H9 (cell line): ENCODE data around the gene MAPK4. TPM values are rescaled to one million over a fixed set of nuclear protein-coding genes. Genes with fewer than 3 reads are reported as not detected.

Experiments
- DNase-seq: peaks from one replicate; pipeline ENCODE4 v3.0.0-alpha.2; 2017
- H2AFZ ChIP-seq: one replicate; pipeline ENCODE4 v1.6.1; 2013; ENCODE audit warnings: mild to moderate bottlenecking, low read length, control low read depth, moderate library complexity
- H2AK5ac ChIP-seq: 2 replicates; pipeline ENCODE4 v1.6.1; 2013; ENCODE audit warnings: low read length, control low read depth, mixed read lengths; ENCODE audit not compliant: insufficient read length
- H2BK120ac ChIP-seq: one replicate; pipeline ENCODE4 v1.6.1; 2013; ENCODE audit warnings: low read depth, mild to moderate bottlenecking, low read length, control low read depth, inconsistent platforms; ENCODE audit not compliant: poor library complexity, severe bottlenecking
- H2BK12ac ChIP-seq: 2 replicates; pipeline ENCODE4 v1.6.1; 2013; ENCODE audit warnings: low read length, control low read depth, mixed read lengths, low read depth; ENCODE audit not compliant: insufficient read length
- H2BK15ac ChIP-seq: 2 replicates; pipeline ENCODE4 v1.6.1; 2013; ENCODE audit warnings: low read depth, low read length, control low read depth
- H2BK20ac ChIP-seq: one replicate; pipeline ENCODE4 v1.6.1; 2013; ENCODE audit warnings: low read depth, mild to moderate bottlenecking, low read length, control low read depth, inconsistent platforms; ENCODE audit not compliant: poor library complexity, severe bottlenecking
- H2BK5ac ChIP-seq: 2 replicates; pipeline ENCODE4 v1.6.1; 2013; ENCODE audit warnings: low read length, control low read depth, mixed read lengths; ENCODE audit not compliant: insufficient read length
- H3K14ac ChIP-seq: 2 replicates; pipeline ENCODE4 v1.6.1; 2013; ENCODE audit warnings: low read length, control low read depth; ENCODE audit not compliant: insufficient read depth
- H3K18ac ChIP-seq: 2 replicates; pipeline ENCODE4 v1.6.1; 2013; ENCODE audit warnings: low read depth, mild to moderate bottlenecking, mixed read lengths, low read length, control low read depth; ENCODE audit not compliant: insufficient read length
- H3K23ac ChIP-seq: 2 replicates; pipeline ENCODE4 v1.6.1; 2013; ENCODE audit warnings: low read length, control low read depth, mixed read lengths, low read depth; ENCODE audit not compliant: insufficient read length
- H3K23me2 ChIP-seq: 2 replicates; pipeline ENCODE4 v1.6.1; 2013; ENCODE audit warnings: low read depth, mild to moderate bottlenecking, mixed read lengths, low read length, control low read depth; ENCODE audit not compliant: insufficient read length, poor library complexity, severe bottlenecking
- H3K27ac ChIP-seq: 2 replicates; pipeline ENCODE4 v1.5.1; 2013; ENCODE audit warnings: low read length, control low read depth, mixed read lengths, low read depth; ENCODE audit not compliant: insufficient read length
- H3K27me3 ChIP-seq: 2 replicates; pipeline ENCODE4 v1.6.1; 2013; ENCODE audit warnings: low read length, control low read depth, inconsistent platforms; ENCODE audit not compliant: insufficient read depth
- H3K4ac ChIP-seq: 2 replicates; pipeline ENCODE4 v1.6.1; 2013; ENCODE audit warnings: low read depth, mild to moderate bottlenecking, control low read depth, inconsistent platforms, low read length, moderate library complexity
- H3K4me1 ChIP-seq: 2 replicates; pipeline ENCODE4 v1.6.1; 2013; ENCODE audit warnings: low read length, control low read depth, inconsistent platforms; ENCODE audit not compliant: insufficient read depth
- H3K4me2 ChIP-seq: 2 replicates; pipeline ENCODE4 v1.6.1; 2013; ENCODE audit warnings: low read length, control low read depth, mixed read lengths; ENCODE audit not compliant: insufficient read length, insufficient read depth
- H3K56ac ChIP-seq: 2 replicates; pipeline ENCODE4 v1.6.1; 2013; ENCODE audit warnings: low read depth, mild to moderate bottlenecking, mixed read lengths, low read length, control low read depth; ENCODE audit not compliant: insufficient read length
- H3K79me1 ChIP-seq: 2 replicates; pipeline ENCODE4 v1.6.1; 2013; ENCODE audit warnings: low read depth, mild to moderate bottlenecking, moderate library complexity, low read length, control low read depth, inconsistent platforms; ENCODE audit not compliant: insufficient read depth, poor library complexity, severe bottlenecking
- H3K79me2 ChIP-seq: 2 replicates; pipeline ENCODE4 v1.6.1; 2013; ENCODE audit warnings: low read length, control low read depth, inconsistent platforms; ENCODE audit not compliant: insufficient read depth
- H3K9ac ChIP-seq: 2 replicates; pipeline ENCODE4 v1.6.1; 2013; ENCODE audit warnings: low read length, control low read depth, mixed read lengths; ENCODE audit not compliant: insufficient read length; ENCODE audit errors: extremely low read depth
- H3K9me3 ChIP-seq: one replicate; pipeline ENCODE4 v1.6.1; 2013; ENCODE audit warnings: low read depth, low read length, inconsistent platforms; ENCODE audit not compliant: control insufficient read depth
- H3T11ph ChIP-seq: one replicate; pipeline ENCODE4 v1.6.1; 2013; ENCODE audit warnings: mild to moderate bottlenecking, low read length, control low read depth, inconsistent platforms
- H4K20me1 ChIP-seq: one replicate; pipeline ENCODE4 v1.6.1; 2013; ENCODE audit not compliant: control insufficient read depth, insufficient read length, insufficient read depth
- H4K5ac ChIP-seq: 2 replicates; pipeline ENCODE4 v1.6.1; 2013; ENCODE audit warnings: low read depth, mild to moderate bottlenecking, mixed read lengths, low read length, control low read depth; ENCODE audit not compliant: insufficient read length
- H4K8ac ChIP-seq: replicated peaks from 2 replicates; pipeline ENCODE4 v1.6.1; 2013; ENCODE audit warnings: low read length, control low read depth, mixed read lengths, low read depth; ENCODE audit not compliant: insufficient read length
- H4K91ac ChIP-seq: 2 replicates; pipeline ENCODE4 v1.6.1; 2013; ENCODE audit warnings: low read depth, mild to moderate bottlenecking, moderate library complexity, mixed read lengths, low read length, control low read depth; ENCODE audit not compliant: insufficient read length
- H3K27ac Mint-ChIP-seq, 3 experiments: 2 replicates in 2 of 3; 3 replicates in 1 of 3; pipeline ENCODE4 v1.8.0; 2020 to 2021; ENCODE audit warnings: mixed read lengths in 3 of 3, mild to moderate bottlenecking in 1 of 3, moderate library complexity in 1 of 3
- H3K27me3 Mint-ChIP-seq: 2 replicates; pipeline ENCODE4 v1.8.0; 2021; ENCODE audit warnings: low read depth, mild to moderate bottlenecking, moderate library complexity, mixed read lengths
- H3K36me3 Mint-ChIP-seq, 3 experiments: 2 replicates in 2 of 3; 3 replicates in 1 of 3; pipeline ENCODE4 v1.8.0; 2020 to 2021; ENCODE audit warnings: low read depth in 3 of 3, mixed read lengths in 3 of 3; ENCODE audit not compliant: insufficient read depth in 1 of 3
- H3K4me1 Mint-ChIP-seq, 2 experiments: 2 replicates each; pipeline ENCODE4 v1.8.0; 2020; ENCODE audit warnings: mixed read lengths in 2 of 2
- H3K4me3 Mint-ChIP-seq, 2 experiments: 2 replicates in 1 of 2; 3 replicates in 1 of 2; pipeline ENCODE4 v1.8.0; 2020 to 2021; ENCODE audit warnings: mild to moderate bottlenecking in 2 of 2, mixed read lengths in 2 of 2, moderate library complexity in 1 of 2
- H3K9me3 Mint-ChIP-seq, 2 experiments: 2 replicates in 1 of 2; 3 replicates in 1 of 2; pipeline ENCODE4 v1.8.0; 2020; ENCODE audit warnings: mild to moderate bottlenecking in 2 of 2, mixed read lengths in 2 of 2, moderate library complexity in 1 of 2
- CTCF ChIP-seq: fragments of 200-600 bp; sonication (generic); conservative IDR thresholded peaks from 3 replicates; pipeline ENCODE4 v1.8.0; 2021; ENCODE audit warnings: antibody characterized with exemption, mild to moderate bottlenecking
- WGBS: extraction: QIAGEN DNeasy Blood & Tissue Kit; methylation state at CpG from one replicate; pipeline ENCODE4 v1.1.7; 2013; ENCODE audit warnings: missing lambda C conversion rate, low lambda C conversion rate, mixed read lengths; ENCODE audit not compliant: insufficient read length; ENCODE audit errors: extremely low coverage; 5-methylcytosine and 5-hydroxymethylcytosine counted together
- total RNA-seq: library from RNA; stranded (reverse); gene quantifications from 2 replicates; pipeline ENCODE4 v1.2.1, GENCODE V29; 2021

MAPK4 gene
- total RNA-seq, 1 experiment from 2014 or later, result 1.6 TPM

- Histone ChIP-seq H3K27ac (no peak overlapping the region), H4K5ac (no peak overlapping the region), H3K27me3 (peaks cover 25% of the 10 kb centered on the region), H3K79me1 (no peaks in the 10 kb centered on the region), H2BK12ac (no peak overlapping the region), H3K9ac (peak overlapping the region; percentile 51), H3K4ac (no peak overlapping the region), H3K4me1 (no peaks in the 10 kb centered on the region), H2AK5ac (no peak overlapping the region), H4K8ac (no peak overlapping the region), H2AFZ (no peak overlapping the region), H3K9me3 (no peaks in the 10 kb centered on the region), H3K56ac (no peak overlapping the region), H2BK20ac (no peak overlapping the region), H2BK5ac (no peak overlapping the region), H3K23me2 (peaks cover 13% of the 10 kb centered on the region), H2BK15ac (no peak overlapping the region), H3K4me2 (peak overlapping the region; percentile 87), H3K79me2 (no peaks in the 10 kb centered on the region), H3K14ac (peak overlapping the region; percentile 89), H3K18ac (peak overlapping the region; percentile 78), H4K20me1 (no peaks in the 10 kb centered on the region), H3T11ph (no peak overlapping the region), H2BK120ac (no peak overlapping the region), H3K23ac (no peak overlapping the region), H4K91ac (no peak overlapping the region)
- TF ChIP-seq CTCF, result no peak
- Mint-ChIP-seq H3K36me3 (peaks cover 0 to 7% (median 0%) of the 10 kb centered on the region in 3 experiments; a peak in 2 of 7 replicates), H3K4me3 (peak overlapping the region; percentile 66 to 80), H3K9me3 (peaks cover 12 to 14% of the 10 kb centered on the region in 2 experiments; a peak in 4 of 5 replicates), H3K27ac (no peak overlapping the region), H3K27me3 (peaks cover 87% of the 10 kb centered on the region), H3K4me1 (peaks cover 17 to 19% of the 10 kb centered on the region in 2 experiments)
- no peak for DNase-seq
- no CpG with 5 or more reads among the region's 53 CpGs for WGBS
Measured at GRCh38 chr18:50558948-50559751, 737 bp upstream of the MAPK4 start.
